WTC11 (cell line): ENCODE measurements around the gene PTPN3. TPM values are rescaled to one million over a fixed set of nuclear protein-coding genes. Genes with fewer than 3 reads are reported as not detected.

ENCODE experiments used
- ATAC-seq: fragments of 200-7000 bp; cut with Tn5 transposase; 2 replicates; pipeline ENCODE4 v1.10.0; 2021; ENCODE audit warnings: mild to moderate bottlenecking, moderate library complexity
- CTCF ChIA-PET: fragments of 300-600 bp; sonication (Branson Sonifier 250); formaldehyde crosslinking; loops from one replicate; lab custom pipeline; 2021; ENCODE audit warnings: antibody characterized with exemption; lab: Charles Lee
- POLR2A ChIA-PET: fragments of 350-600 bp; sonication (Branson Sonifier 250); formaldehyde crosslinking; loops from one replicate; lab custom pipeline; 2021; ENCODE audit warnings: antibody characterized with exemption; lab: Charles Lee
- DNase-seq: peaks from one replicate; pipeline ENCODE4 v3.0.0; 2021; ENCODE audit warnings: low spot score
- H3K27ac Mint-ChIP-seq: 2 replicates; pipeline ENCODE4 v1.8.0; 2021; ENCODE audit warnings: mixed read lengths
- H3K27me3 Mint-ChIP-seq: 2 replicates; pipeline ENCODE4 v1.8.0; 2021; ENCODE audit warnings: low read depth, mild to moderate bottlenecking, moderate library complexity, mixed read lengths
- H3K36me3 Mint-ChIP-seq: 2 replicates; pipeline ENCODE4 v1.8.0; 2021; ENCODE audit warnings: mixed read lengths
- H3K4me1 Mint-ChIP-seq: 2 replicates; pipeline ENCODE4 v1.8.0; 2022; ENCODE audit warnings: mixed read lengths
- H3K4me3 Mint-ChIP-seq: 2 replicates; pipeline ENCODE4 v1.8.0; 2021; ENCODE audit warnings: mild to moderate bottlenecking, moderate library complexity, mixed read lengths
- H3K9me3 Mint-ChIP-seq: 2 replicates; pipeline ENCODE4 v1.8.0; 2021; ENCODE audit warnings: mixed read lengths
- CREM ChIP-seq: sonication (generic); formaldehyde crosslinking; IDR thresholded peaks from 2 replicates; pipeline ENCODE4 v1.8.1; 2022; ENCODE audit warnings: mild to moderate bottlenecking, missing genetic modification reagents, moderate library complexity
- GABPB1 ChIP-seq: sonication (generic); formaldehyde crosslinking; IDR thresholded peaks from 2 replicates; pipeline ENCODE4 v1.8.1; 2023; ENCODE audit warnings: mild to moderate bottlenecking, missing genetic modification reagents
- GTF2I ChIP-seq: fragments of 250-450 bp; sonication (Bioruptor Pico); conservative IDR thresholded peaks from 2 replicates; pipeline ENCODE4 v1.4.0; 2021; ENCODE audit warnings: mild to moderate bottlenecking
- JAZF1 ChIP-seq: fragments of 250-450 bp; sonication (Bioruptor Pico); IDR thresholded peaks from 2 replicates; pipeline ENCODE4 v1.9.0; 2021; ENCODE audit warnings: moderate library complexity, mild to moderate bottlenecking, inconsistent platforms
- JUN ChIP-seq: sonication (generic); formaldehyde crosslinking; IDR thresholded peaks from 2 replicates; pipeline ENCODE4 v1.8.0; 2023; ENCODE audit warnings: mild to moderate bottlenecking, missing genetic modification reagents
- KAT7 ChIP-seq: sonication (generic); formaldehyde crosslinking; IDR thresholded peaks from 2 replicates; pipeline ENCODE4 v1.8.1; 2023; ENCODE audit warnings: missing genetic modification reagents, mild to moderate bottlenecking, borderline replicate concordance
- RORB ChIP-seq: fragments of 250-450 bp; sonication (Bioruptor Pico); IDR thresholded peaks from 2 replicates; pipeline ENCODE4 v1.9.0; 2021; ENCODE audit warnings: mild to moderate bottlenecking
- SOX15 ChIP-seq: fragments of 250-450 bp; sonication (Bioruptor Pico); IDR thresholded peaks from 2 replicates; pipeline ENCODE4 v1.9.0; 2021; ENCODE audit warnings: mild to moderate bottlenecking
- TEAD4 ChIP-seq: sonication (generic); formaldehyde crosslinking; IDR thresholded peaks from 2 replicates; pipeline ENCODE4 v1.8.0; 2022; ENCODE audit warnings: mild to moderate bottlenecking, missing genetic modification reagents
- TP53 ChIP-seq: sonication (generic); formaldehyde crosslinking; IDR thresholded peaks from 2 replicates; pipeline ENCODE4 v1.8.1; 2023; ENCODE audit warnings: mild to moderate bottlenecking, missing genetic modification reagents
- ZNF121 ChIP-seq: sonication (generic); formaldehyde crosslinking; IDR thresholded peaks from 2 replicates; pipeline ENCODE4 v1.8.0; 2023; ENCODE audit warnings: missing genetic modification reagents
- ZNF138 ChIP-seq: sonication (generic); formaldehyde crosslinking; conservative IDR thresholded peaks from 2 replicates; pipeline ENCODE4 v1.8.1; 2022; ENCODE audit warnings: mild to moderate bottlenecking, moderate library complexity, missing genetic modification reagents
- ZNF396 ChIP-seq: fragments of 250-450 bp; sonication (Bioruptor Pico); IDR thresholded peaks from 2 replicates; pipeline ENCODE4 v1.8.0; 2021; ENCODE audit warnings: mild to moderate bottlenecking, moderate library complexity, borderline replicate concordance
- total RNA-seq: library from RNA; stranded (reverse); gene quantifications from 3 replicates; pipeline ENCODE4 v1.2.3, GENCODE V29; 2021
- TF ChIP-seq, protein P1 (sequence below): sonication (generic); formaldehyde crosslinking; IDR thresholded peaks from 2 replicates; pipeline ENCODE4 v1.8.1; 2022; ENCODE audit warnings: mild to moderate bottlenecking, moderate library complexity, missing genetic modification reagents
- TF ChIP-seq, protein P2 (sequence below): sonication (generic); formaldehyde crosslinking; IDR thresholded peaks from 2 replicates; pipeline ENCODE4 v1.8.1; 2023; ENCODE audit warnings: mild to moderate bottlenecking, missing genetic modification reagents
- TF ChIP-seq, protein P3 (sequence below): fragments of 250-450 bp; sonication (Bioruptor Pico); IDR thresholded peaks from 2 replicates; pipeline ENCODE4 v1.9.0; 2021; ENCODE audit warnings: mild to moderate bottlenecking
- TF ChIP-seq, protein P4 (sequence below): sonication (generic); formaldehyde crosslinking; IDR thresholded peaks from 2 replicates; pipeline ENCODE4 v1.8.1; 2023; ENCODE audit warnings: mild to moderate bottlenecking, missing genetic modification reagents, moderate library complexity
- TF ChIP-seq, protein P5 (sequence below): fragments of 250-450 bp; sonication (Bioruptor Pico); IDR thresholded peaks from 2 replicates; pipeline ENCODE4 v1.9.0; 2021; ENCODE audit warnings: mild to moderate bottlenecking
- TF ChIP-seq, protein P6 (sequence below): sonication (generic); formaldehyde crosslinking; IDR thresholded peaks from 2 replicates; pipeline ENCODE4 v1.8.0; 2023; ENCODE audit warnings: mild to moderate bottlenecking, missing genetic modification reagents

PTPN3 gene
- total RNA-seq, 1 experiment from 2014 or later: 1.7 TPM

DNA sequence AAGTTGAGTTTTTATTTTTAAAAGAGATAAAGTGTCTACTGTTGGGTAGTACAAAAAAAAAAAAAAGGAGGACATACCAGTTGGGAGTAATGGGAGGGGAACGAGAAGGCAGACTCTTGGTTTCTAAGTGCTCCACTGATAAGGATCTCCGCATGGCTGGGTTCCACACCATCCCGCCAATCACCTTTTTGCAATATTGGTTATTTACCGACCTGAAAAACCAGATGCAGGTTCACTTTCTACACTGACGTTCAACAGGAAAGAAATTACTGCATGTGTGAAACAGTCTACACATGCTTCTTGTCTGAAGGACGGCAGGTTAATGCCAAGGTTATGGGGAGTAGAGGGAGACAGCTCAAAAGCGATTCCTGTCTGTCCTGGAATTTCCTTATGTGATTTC lies 75.5 kb downstream of the PTPN3 start (continued):
- no peak for TF ChIP-seq RORB (CRISPR knock-in tag)
- TF ChIP-seq, protein P1, sequence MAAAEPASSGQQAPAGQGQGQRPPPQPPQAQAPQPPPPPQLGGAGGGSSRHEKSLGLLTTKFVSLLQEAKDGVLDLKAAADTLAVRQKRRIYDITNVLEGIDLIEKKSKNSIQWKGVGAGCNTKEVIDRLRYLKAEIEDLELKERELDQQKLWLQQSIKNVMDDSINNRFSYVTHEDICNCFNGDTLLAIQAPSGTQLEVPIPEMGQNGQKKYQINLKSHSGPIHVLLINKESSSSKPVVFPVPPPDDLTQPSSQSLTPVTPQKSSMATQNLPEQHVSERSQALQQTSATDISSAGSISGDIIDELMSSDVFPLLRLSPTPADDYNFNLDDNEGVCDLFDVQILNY (CRISPR knock-in tag): no peak
- TF ChIP-seq, protein P2, sequence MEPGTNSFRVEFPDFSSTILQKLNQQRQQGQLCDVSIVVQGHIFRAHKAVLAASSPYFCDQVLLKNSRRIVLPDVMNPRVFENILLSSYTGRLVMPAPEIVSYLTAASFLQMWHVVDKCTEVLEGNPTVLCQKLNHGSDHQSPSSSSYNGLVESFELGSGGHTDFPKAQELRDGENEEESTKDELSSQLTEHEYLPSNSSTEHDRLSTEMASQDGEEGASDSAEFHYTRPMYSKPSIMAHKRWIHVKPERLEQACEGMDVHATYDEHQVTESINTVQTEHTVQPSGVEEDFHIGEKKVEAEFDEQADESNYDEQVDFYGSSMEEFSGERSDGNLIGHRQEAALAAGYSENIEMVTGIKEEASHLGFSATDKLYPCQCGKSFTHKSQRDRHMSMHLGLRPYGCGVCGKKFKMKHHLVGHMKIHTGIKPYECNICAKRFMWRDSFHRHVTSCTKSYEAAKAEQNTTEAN: no peak

DNA sequence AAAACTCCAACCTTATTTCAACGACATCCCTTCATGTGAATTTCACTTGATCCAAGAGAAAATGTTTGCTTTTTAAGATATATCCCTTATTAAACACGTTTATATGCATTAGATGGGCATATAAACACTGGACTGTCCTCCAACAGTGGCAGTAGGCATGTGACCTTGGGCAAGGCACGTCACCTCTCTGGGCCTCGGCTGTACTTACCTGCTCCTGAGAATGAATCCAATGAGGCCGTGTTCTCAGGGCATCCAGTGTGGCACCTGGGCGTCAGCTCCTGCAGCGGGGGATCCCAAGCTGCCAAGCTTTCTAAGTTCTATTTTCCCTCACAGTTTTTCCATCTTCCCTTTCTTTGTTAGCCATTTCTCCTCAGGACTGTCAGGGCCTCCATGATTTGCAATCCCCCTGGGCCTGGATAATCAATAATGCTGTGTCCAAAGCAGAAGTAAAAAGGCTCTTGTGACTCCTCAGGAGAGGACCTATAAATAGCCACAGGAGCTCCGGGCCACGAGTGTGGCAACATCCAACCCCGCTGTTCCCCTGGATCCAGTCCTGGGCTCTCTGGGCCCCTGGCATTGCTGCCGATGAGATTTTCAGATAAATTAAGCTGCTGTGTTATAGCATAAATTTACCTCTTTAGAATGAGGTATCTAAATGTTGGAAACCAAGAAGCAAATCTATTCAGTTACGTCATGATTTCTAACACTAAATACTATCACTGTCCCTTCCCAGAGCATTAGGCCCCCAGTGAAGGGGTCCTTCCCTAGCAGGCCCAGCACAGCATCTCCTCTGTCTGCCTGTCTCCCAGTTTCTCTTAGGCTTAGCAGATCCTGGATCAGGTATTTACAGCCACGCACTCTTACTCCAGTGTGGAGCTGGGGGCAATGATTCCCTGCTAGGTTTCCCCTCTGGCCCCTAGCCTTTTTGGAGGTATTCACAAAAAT lies 76.8 kb downstream of the PTPN3 start:
- TF ChIP-seq TEAD4: no peak
- TF ChIP-seq, protein P3, sequence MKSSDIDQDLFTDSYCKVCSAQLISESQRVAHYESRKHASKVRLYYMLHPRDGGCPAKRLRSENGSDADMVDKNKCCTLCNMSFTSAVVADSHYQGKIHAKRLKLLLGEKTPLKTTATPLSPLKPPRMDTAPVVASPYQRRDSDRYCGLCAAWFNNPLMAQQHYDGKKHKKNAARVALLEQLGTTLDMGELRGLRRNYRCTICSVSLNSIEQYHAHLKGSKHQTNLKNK: no peak
- peaks cover 15% of the 10 kb centered on the region for H3K4me1 Mint-ChIP-seq
- no peak overlapping the region for H3K4me3 Mint-ChIP-seq
- no peaks in the 10 kb centered on the region for H3K36me3 Mint-ChIP-seq
- no peaks in the 10 kb centered on the region for H3K9me3 Mint-ChIP-seq
- CTCF ChIA-PET: interaction anchor here (0.9 to 8.0 kb wide), 4 partner anchors 8 to 238 kb away, joined by 3 to 50 read pairs (median 8); no protein-coding TSS in a partner anchor
- POLR2A ChIA-PET: interaction anchor here (0.6 kb wide), 2 partner anchors 125 to 170 kb away, joined by 3 to 5 read pairs; no protein-coding TSS in a partner anchor
- DNase-seq (no peak), ATAC-seq (no peak)
- H3K27ac Mint-ChIP-seq: no peak overlapping the region; the same call in 1 of the 2 replicates
- H3K27me3 Mint-ChIP-seq: no peaks in the 10 kb centered on the region

DNA sequence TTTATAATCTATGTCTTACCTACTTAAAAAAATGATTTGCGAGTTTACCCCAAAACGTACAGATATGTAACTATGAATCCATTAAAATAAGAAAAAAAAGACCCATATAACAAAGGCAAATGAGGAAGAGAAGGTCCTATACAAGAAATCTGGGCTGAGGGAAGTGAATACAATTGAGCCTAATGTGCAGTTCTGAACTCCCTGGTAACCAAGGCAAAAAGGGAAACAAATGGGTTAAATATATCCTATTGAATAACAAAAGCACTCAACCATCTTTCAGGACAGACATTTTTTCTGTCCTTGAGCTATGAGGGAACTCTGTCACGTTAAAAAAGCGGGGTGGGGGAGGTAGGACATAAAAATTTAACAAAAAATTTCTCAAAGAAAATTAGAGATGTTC lies 78.6 kb downstream of the PTPN3 start:
- Mint-ChIP-seq H3K4me3 (no peak overlapping the region), H3K36me3 (no peaks in the 10 kb centered on the region), H3K27ac (no peak overlapping the region), H3K9me3 (no peaks in the 10 kb centered on the region), H3K27me3 (no peaks in the 10 kb centered on the region), H3K4me1 (peaks cover 20% of the 10 kb centered on the region)
- POLR2A ChIA-PET: no interaction called here
- no peak for TF ChIP-seq ZNF396
- no peak for TF ChIP-seq JUN (CRISPR knock-in tag)
- no peak for TF ChIP-seq GTF2I (CRISPR knock-in tag)
- TF ChIP-seq, protein P4, sequence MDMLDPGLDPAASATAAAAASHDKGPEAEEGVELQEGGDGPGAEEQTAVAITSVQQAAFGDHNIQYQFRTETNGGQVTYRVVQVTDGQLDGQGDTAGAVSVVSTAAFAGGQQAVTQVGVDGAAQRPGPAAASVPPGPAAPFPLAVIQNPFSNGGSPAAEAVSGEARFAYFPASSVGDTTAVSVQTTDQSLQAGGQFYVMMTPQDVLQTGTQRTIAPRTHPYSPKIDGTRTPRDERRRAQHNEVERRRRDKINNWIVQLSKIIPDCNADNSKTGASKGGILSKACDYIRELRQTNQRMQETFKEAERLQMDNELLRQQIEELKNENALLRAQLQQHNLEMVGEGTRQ (CRISPR knock-in tag): no peak
- TF ChIP-seq ZNF121 (CRISPR knock-in tag): no peak
- no peak for TF ChIP-seq ZNF138
- TF ChIP-seq GABPB1 (CRISPR knock-in tag): no peak
- no peak for TF ChIP-seq JAZF1 (CRISPR knock-in tag)
- no peak for ATAC-seq
- CTCF ChIA-PET: interaction anchor here (0.6 to 8.0 kb wide), 3 partner anchors 9 to 46 kb away, joined by 5 to 50 read pairs (median 5); no protein-coding TSS in a partner anchor
- no peak for DNase-seq

DNA sequence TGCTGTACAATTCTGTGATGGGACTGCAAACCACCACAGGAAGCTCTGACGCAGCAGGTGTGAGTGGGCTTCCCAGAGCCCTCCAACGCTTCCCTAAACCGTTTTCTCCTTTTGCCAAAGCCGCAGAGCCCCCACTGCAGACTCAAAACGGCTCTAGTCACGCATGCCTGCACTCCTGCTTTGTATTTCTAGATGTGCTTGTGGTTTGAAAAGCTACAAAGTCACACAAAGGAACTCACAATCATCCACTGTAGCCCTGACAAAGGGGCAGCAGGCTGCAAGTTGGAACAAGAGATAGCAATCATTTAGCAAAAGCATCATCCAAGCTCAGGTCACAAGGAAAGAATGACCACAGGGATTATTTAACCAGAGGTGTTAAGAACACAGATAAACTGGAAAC lies 79.3 kb downstream of the PTPN3 start:
- ChIA-PET CTCF (interaction anchor here (0.9 to 8.0 kb wide), 2 partner anchors 8 to 235 kb away, joined by 3 to 50 read pairs; no protein-coding TSS in a partner anchor), POLR2A (no interaction called here)
- Mint-ChIP-seq H3K9me3 (no peaks in the 10 kb centered on the region), H3K27ac (no peak overlapping the region), H3K4me1 (peaks cover 25% of the 10 kb centered on the region), H3K36me3 (no peaks in the 10 kb centered on the region), H3K4me3 (no peak overlapping the region), H3K27me3 (no peaks in the 10 kb centered on the region)
- DNase-seq (no peak), ATAC-seq (no peak)
- TF ChIP-seq ZNF396 (no peak), CREM (no peak), SOX15 (CRISPR knock-in tag) (no peak), TP53 (CRISPR knock-in tag) (no peak), KAT7 (CRISPR knock-in tag) (no peak)
- TF ChIP-seq, protein P4 (CRISPR knock-in tag): no peak
- TF ChIP-seq, protein P5, sequence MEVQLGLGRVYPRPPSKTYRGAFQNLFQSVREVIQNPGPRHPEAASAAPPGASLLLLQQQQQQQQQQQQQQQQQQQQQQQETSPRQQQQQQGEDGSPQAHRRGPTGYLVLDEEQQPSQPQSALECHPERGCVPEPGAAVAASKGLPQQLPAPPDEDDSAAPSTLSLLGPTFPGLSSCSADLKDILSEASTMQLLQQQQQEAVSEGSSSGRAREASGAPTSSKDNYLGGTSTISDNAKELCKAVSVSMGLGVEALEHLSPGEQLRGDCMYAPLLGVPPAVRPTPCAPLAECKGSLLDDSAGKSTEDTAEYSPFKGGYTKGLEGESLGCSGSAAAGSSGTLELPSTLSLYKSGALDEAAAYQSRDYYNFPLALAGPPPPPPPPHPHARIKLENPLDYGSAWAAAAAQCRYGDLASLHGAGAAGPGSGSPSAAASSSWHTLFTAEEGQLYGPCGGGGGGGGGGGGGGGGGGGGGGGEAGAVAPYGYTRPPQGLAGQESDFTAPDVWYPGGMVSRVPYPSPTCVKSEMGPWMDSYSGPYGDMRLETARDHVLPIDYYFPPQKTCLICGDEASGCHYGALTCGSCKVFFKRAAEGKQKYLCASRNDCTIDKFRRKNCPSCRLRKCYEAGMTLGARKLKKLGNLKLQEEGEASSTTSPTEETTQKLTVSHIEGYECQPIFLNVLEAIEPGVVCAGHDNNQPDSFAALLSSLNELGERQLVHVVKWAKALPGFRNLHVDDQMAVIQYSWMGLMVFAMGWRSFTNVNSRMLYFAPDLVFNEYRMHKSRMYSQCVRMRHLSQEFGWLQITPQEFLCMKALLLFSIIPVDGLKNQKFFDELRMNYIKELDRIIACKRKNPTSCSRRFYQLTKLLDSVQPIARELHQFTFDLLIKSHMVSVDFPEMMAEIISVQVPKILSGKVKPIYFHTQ (CRISPR knock-in tag): no peak
- TF ChIP-seq, protein P6, sequence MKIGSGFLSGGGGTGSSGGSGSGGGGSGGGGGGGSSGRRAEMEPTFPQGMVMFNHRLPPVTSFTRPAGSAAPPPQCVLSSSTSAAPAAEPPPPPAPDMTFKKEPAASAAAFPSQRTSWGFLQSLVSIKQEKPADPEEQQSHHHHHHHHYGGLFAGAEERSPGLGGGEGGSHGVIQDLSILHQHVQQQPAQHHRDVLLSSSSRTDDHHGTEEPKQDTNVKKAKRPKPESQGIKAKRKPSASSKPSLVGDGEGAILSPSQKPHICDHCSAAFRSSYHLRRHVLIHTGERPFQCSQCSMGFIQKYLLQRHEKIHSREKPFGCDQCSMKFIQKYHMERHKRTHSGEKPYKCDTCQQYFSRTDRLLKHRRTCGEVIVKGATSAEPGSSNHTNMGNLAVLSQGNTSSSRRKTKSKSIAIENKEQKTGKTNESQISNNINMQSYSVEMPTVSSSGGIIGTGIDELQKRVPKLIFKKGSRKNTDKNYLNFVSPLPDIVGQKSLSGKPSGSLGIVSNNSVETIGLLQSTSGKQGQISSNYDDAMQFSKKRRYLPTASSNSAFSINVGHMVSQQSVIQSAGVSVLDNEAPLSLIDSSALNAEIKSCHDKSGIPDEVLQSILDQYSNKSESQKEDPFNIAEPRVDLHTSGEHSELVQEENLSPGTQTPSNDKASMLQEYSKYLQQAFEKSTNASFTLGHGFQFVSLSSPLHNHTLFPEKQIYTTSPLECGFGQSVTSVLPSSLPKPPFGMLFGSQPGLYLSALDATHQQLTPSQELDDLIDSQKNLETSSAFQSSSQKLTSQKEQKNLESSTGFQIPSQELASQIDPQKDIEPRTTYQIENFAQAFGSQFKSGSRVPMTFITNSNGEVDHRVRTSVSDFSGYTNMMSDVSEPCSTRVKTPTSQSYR: no peak
